HepG2 (cell line): ENCODE data around the gene ZBP1. TPM values are rescaled to one million over a fixed set of nuclear protein-coding genes. Genes with fewer than 3 reads are reported as not detected.

Experiments used
- ATAC-seq: fragments of 200-7000 bp; cut with Tn5 transposase; 3 replicates; pipeline ENCODE4 v1.9.1; 2020; ENCODE audit warnings: mild to moderate bottlenecking, moderate library complexity
- BruUV-seq: library from RNA; stranded (reverse); fragments of 400-500 nt; replicated peaks from 2 replicates; lab custom pipeline; 2021; lab: Mats Ljungman, UMichigan
- CTCF ChIA-PET: fragments of 300-600 bp; formaldehyde crosslinking; extraction: SDS; loops from one replicate; lab custom pipeline; 2021; ENCODE audit warnings: low total read pairs, inconsistent platforms, low intra/inter-chr PET ratio; lab: Yijun Ruan, JAX
- POLR2A ChIA-PET: fragments of 350-600 bp; sonication (Branson Sonifier 250); formaldehyde crosslinking; loops from one replicate; lab custom pipeline; 2020; ENCODE audit warnings: antibody characterized with exemption, inconsistent platforms; lab: Yijun Ruan, JAX
- DNase-seq: peaks from one replicate; pipeline ENCODE4 v3.0.0-alpha.2; 2015; ENCODE audit warnings: low spot score
- FAIRE-seq: peaks from 3 replicates; lab custom pipeline; 2011; peaks lifted over from hg19 to GRCh38; lab: Jason Lieb, UNC
- H2AFZ ChIP-seq: one replicate; pipeline ENCODE4 v1.6.1; 2011; ENCODE audit warnings: low read length, inconsistent platforms
- H3K27ac ChIP-seq: fragments of 300-600 bp; 3 replicates; pipeline ENCODE4 v1.8.0; 2011; ENCODE audit warnings: mixed run types, mild to moderate bottlenecking, mixed read lengths, low read length, inconsistent platforms; ENCODE audit not compliant: insufficient read depth; ENCODE audit errors: extremely low read length
- H3K27me3 ChIP-seq, 2 experiments: fragments of 200-600 bp in 1 of 2; 2 replicates in 1 of 2; 3 replicates in 1 of 2; pipeline versions ENCODE4 v1.6.0 to v1.8.0; 2011; ENCODE audit warnings: low read length in 2 of 2, mild to moderate bottlenecking in 2 of 2, moderate library complexity in 2 of 2, inconsistent platforms in 1 of 2; ENCODE audit not compliant: insufficient read depth in 2 of 2, control insufficient read depth in 1 of 2
- H3K36me3 ChIP-seq, 2 experiments: fragments of 200-600 bp in 1 of 2; replicated peaks in 1 of 2; 2 replicates in 1 of 2; 3 replicates in 1 of 2; pipeline versions ENCODE4 v1.5.1 to v1.8.0; 2011; ENCODE audit warnings: low read length in 2 of 2, inconsistent platforms in 1 of 2; ENCODE audit not compliant: insufficient read depth in 2 of 2, control insufficient read depth in 1 of 2
- H3K4me1 ChIP-seq: 2 replicates; pipeline ENCODE4 v1.5.1; 2012; ENCODE audit warnings: low read length, inconsistent platforms; ENCODE audit not compliant: insufficient read depth
- H3K4me2 ChIP-seq: 2 replicates; pipeline ENCODE4 v1.6.0; 2011; ENCODE audit warnings: low read depth, low read length, inconsistent platforms
- H3K4me3 ChIP-seq, 3 experiments: fragments of 200-600 bp in 1 of 3; sonication (generic), shearing (Covaris generic) in 1 of 3; replicated peaks in 1 of 3; 2 replicates each; pipeline ENCODE4 v1.5.1; 2011 to 2016; ENCODE audit warnings: low read length in 3 of 3, inconsistent platforms in 2 of 3, low read depth in 2 of 3, mild to moderate bottlenecking in 2 of 3, control low read depth in 1 of 3, mixed read lengths in 1 of 3; ENCODE audit not compliant: insufficient read depth in 1 of 3
- H3K79me2 ChIP-seq: one replicate; pipeline ENCODE4 v1.6.1; 2011; ENCODE audit warnings: low read length, inconsistent platforms; ENCODE audit not compliant: insufficient read depth
- H3K9ac ChIP-seq: 2 replicates; pipeline ENCODE4 v1.6.0; 2011; ENCODE audit warnings: mild to moderate bottlenecking, low read depth, low read length, inconsistent platforms; ENCODE audit not compliant: insufficient read depth
- H3K9me3 ChIP-seq: 2 replicates; pipeline ENCODE4 v1.5.1; 2012; ENCODE audit warnings: mild to moderate bottlenecking, low read length
- H4K20me1 ChIP-seq: 2 replicates; pipeline ENCODE4 v1.6.0; 2011; ENCODE audit warnings: inconsistent platforms, mild to moderate bottlenecking, low read length, moderate library complexity; ENCODE audit not compliant: insufficient read depth
- CENPBD1 ChIP-seq: sonication (generic); formaldehyde crosslinking; IDR thresholded peaks from 2 replicates; pipeline ENCODE4 v1.8.0; 2022; ENCODE audit warnings: missing genetic modification reagents, low read depth, mild to moderate bottlenecking, borderline replicate concordance
- LCORL ChIP-seq, 2 experiments: fragments of 450-650 bp in 1 of 2; sonication (generic) in 1 of 2; formaldehyde crosslinking in 1 of 2; IDR thresholded peaks; 2 replicates each; pipeline versions ENCODE4 v1.5.0 to v1.6.1; 2017 to 2020; ENCODE audit warnings: antibody characterized with exemption in 1 of 2, missing genetic modification reagents in 1 of 2
- SETDB1 ChIP-seq: sonication (generic); formaldehyde crosslinking; IDR thresholded peaks from 2 replicates; pipeline ENCODE4 v1.5.1; 2020; ENCODE audit warnings: missing genetic modification reagents, mild to moderate bottlenecking, borderline replicate concordance
- THRA ChIP-seq: sonication (generic); formaldehyde crosslinking; IDR thresholded peaks from 2 replicates; pipeline ENCODE4 v1.4.0; 2020; ENCODE audit warnings: missing genetic modification reagents, borderline replicate concordance
- TRIM22 ChIP-seq: fragments of 450-650 bp; IDR thresholded peaks from 2 replicates; pipeline ENCODE4 v1.6.1; 2017
- ZHX1 ChIP-seq: sonication (generic); formaldehyde crosslinking; IDR thresholded peaks from 2 replicates; pipeline ENCODE4 v1.8.1; 2022; ENCODE audit warnings: low read depth, mild to moderate bottlenecking, missing genetic modification reagents
- ZKSCAN8 ChIP-seq: IDR thresholded peaks from 2 replicates; pipeline ENCODE4 v1.6.1; 2016; ENCODE audit warnings: borderline replicate concordance, missing genetic modification reagents, missing compliant biosample characterization
- ZNF136 ChIP-seq: sonication (generic); formaldehyde crosslinking; IDR thresholded peaks from 2 replicates; pipeline ENCODE4 v1.8.1; 2022; ENCODE audit warnings: low read depth, mild to moderate bottlenecking, moderate library complexity, missing genetic modification reagents
- ZNF18 ChIP-seq: sonication (generic); formaldehyde crosslinking; IDR thresholded peaks from 2 replicates; pipeline ENCODE4 v1.8.0; 2022; ENCODE audit warnings: mild to moderate bottlenecking, missing genetic modification reagents; ENCODE audit not compliant: insufficient replicate concordance
- ZNF512 ChIP-seq: sonication (generic); formaldehyde crosslinking; IDR thresholded peaks from 2 replicates; pipeline ENCODE4 v1.4.0; 2020; ENCODE audit warnings: mild to moderate bottlenecking, missing genetic modification reagents
- ZNF564 ChIP-seq: sonication (generic); formaldehyde crosslinking; IDR thresholded peaks from 2 replicates; pipeline ENCODE4 v1.8.1; 2023; ENCODE audit warnings: mild to moderate bottlenecking, missing genetic modification reagents
- ZNF678 ChIP-seq: sonication (generic); formaldehyde crosslinking; IDR thresholded peaks from 2 replicates; pipeline ENCODE4 v1.4.0; 2020; ENCODE audit warnings: mild to moderate bottlenecking, missing genetic modification reagents
- ZNF75D ChIP-seq: sonication (generic); formaldehyde crosslinking; IDR thresholded peaks from 2 replicates; pipeline ENCODE4 v1.8.1; 2023; ENCODE audit warnings: missing genetic modification reagents, mild to moderate bottlenecking, borderline replicate concordance
- WGBS: methylation state at CpG from one replicate; pipeline ENCODE4 v1.1.6; 2017; ENCODE audit warnings: low lambda C conversion rate; 5-methylcytosine and 5-hydroxymethylcytosine counted together
- in situ Hi-C: cut with HindIII; loops from 2 replicates; pipeline ENCODE4 v1.10.0; 2017; ENCODE audit warnings: low pct_unique_long_range_greater_than_20kb; ENCODE audit not compliant: extremely low pct_ligation_motif_present
- intact Hi-C: fragments of 100-400 bp; cut with micrococcal nuclease; formaldehyde crosslinking; loops from one replicate; pipeline ENCODE4 v1.10.0; 2022; ENCODE audit not compliant: unreplicated experiment
- polyA plus RNA-seq, 8 experiments: library from polyadenylated mRNA; depleted of rRNA in 3 of 8; stranded (reverse) in 7 of 8; unstranded in 1 of 8; fragments of >200 nt; fragmentation: Illumina TruSeq in 4 of 8; extraction: Trizol in 4 of 8; gene quantifications; 2 replicates each; pipeline versions ENCODE4 v1.2.1 to v1.2.3, GENCODE V29; 2011 to 2016; ENCODE audit warnings: low read depth in 4 of 8, missing spikeins in 1 of 8, mixed read lengths in 1 of 8; ENCODE audit not compliant: insufficient read depth in 1 of 8
- total RNA-seq, 5 experiments: library from RNA; depleted of rRNA; stranded (reverse); fragments of >200 nt; fragmentation: Illumina TruSeq; extraction: Trizol; gene quantifications; 2 replicates each; pipeline ENCODE4 v1.2.3, GENCODE V29; 2016; ENCODE audit warnings: low read depth in 1 of 5

ZBP1 gene
- total and polyA plus RNA-seq, 2 of the 13 experiments (the other 11 are each of a cell fraction or from before 2014, with no cell fraction given), result not detected

GRCh38 chr20:57612916-57613315, 7.3 kb downstream of the ZBP1 start (continued):
- no peak for TF ChIP-seq CENPBD1 (CRISPR knock-in tag)

GRCh38 chr20:57612436-57612835, 7.8 kb downstream of the ZBP1 start:
- in situ Hi-C loops (no loop called here), intact Hi-C loops (no loop called here)
- Histone ChIP-seq H4K20me1 (no peaks in the 10 kb centered on the region; the same call in 1 of the 2 replicates), H3K9ac (no peak overlapping the region), H3K27me3 (peaks cover 20 to 78% of the 10 kb centered on the region in 2 experiments; a peak in 3 of 5 replicates), H3K4me1 (no peaks in the 10 kb centered on the region), H3K27ac (no peak overlapping the region), H3K79me2 (no peaks in the 10 kb centered on the region), H3K9me3 (no peaks in the 10 kb centered on the region), H3K4me3 (no peak overlapping the region), H2AFZ (no peak overlapping the region), H3K4me2 (no peak overlapping the region), H3K36me3 (no peaks in the 10 kb centered on the region)
- CTCF ChIA-PET, result no interaction called here
- POLR2A ChIA-PET, result no interaction called here
- DNase-seq (no peak), ATAC-seq (no peak), FAIRE-seq (no peak)
- no TSS peak for BruUV-seq
- TF ChIP-seq SETDB1 (CRISPR knock-in tag), result no peak
- TF ChIP-seq ZNF512 (CRISPR knock-in tag), result no peak
- no peak for TF ChIP-seq ZNF678 (CRISPR knock-in tag)
- TF ChIP-seq ZKSCAN8, result no peak
- TF ChIP-seq TRIM22, result no peak
- TF ChIP-seq ZNF18 (CRISPR knock-in tag), result no peak
- no peak for TF ChIP-seq LCORL (IDR thresholded peaks at IDR 0.05)
- no peak for TF ChIP-seq LCORL (CRISPR knock-in tag; IDR thresholded peaks at IDR 0.05)
- no peak for TF ChIP-seq ZHX1 (CRISPR knock-in tag)
- TF ChIP-seq ZNF564 (CRISPR knock-in tag), result no peak
- no peak for TF ChIP-seq ZNF136
- no peak for TF ChIP-seq ZNF75D (CRISPR knock-in tag)
- TF ChIP-seq THRA, result no peak
- WGBS, result 44% methylated on average over 7 of the region's 7 CpGs
